Activated naive CD8-positive, alpha-beta T cell treated with anti-CD3 and anti-CD28 coated beads, Interleukin-2, amount 50 U/mL, for 24 hours (primary cell): Measurements from ENCODE around the gene SNN.

Experiments
- ATAC-seq: fragments of 150-1000 bp; cut with Tn5 transposase; one replicate; pipeline ENCODE4 v1.10.0; 2021
- DNase-seq: peaks from one replicate; pipeline ENCODE4 v3.0.0; 2021
- H3K27ac Mint-ChIP-seq: one replicate; pipeline ENCODE4 v1.8.0; 2021; ENCODE audit warnings: mild to moderate bottlenecking, mixed read lengths
- H3K27me3 Mint-ChIP-seq: one replicate; pipeline ENCODE4 v1.8.0; 2021; ENCODE audit warnings: mixed read lengths
- H3K36me3 Mint-ChIP-seq: one replicate; pipeline ENCODE4 v1.8.0; 2021; ENCODE audit warnings: low read depth, mixed read lengths
- H3K4me1 Mint-ChIP-seq: one replicate; pipeline ENCODE4 v1.8.0; 2021; ENCODE audit warnings: mixed read lengths
- H3K4me3 Mint-ChIP-seq: one replicate; pipeline ENCODE4 v1.8.0; 2021; ENCODE audit warnings: mild to moderate bottlenecking, moderate library complexity, mixed read lengths
- H3K9me3 Mint-ChIP-seq: one replicate; pipeline ENCODE4 v1.8.0; 2021; ENCODE audit warnings: mixed read lengths

The SNN gene

DNA sequence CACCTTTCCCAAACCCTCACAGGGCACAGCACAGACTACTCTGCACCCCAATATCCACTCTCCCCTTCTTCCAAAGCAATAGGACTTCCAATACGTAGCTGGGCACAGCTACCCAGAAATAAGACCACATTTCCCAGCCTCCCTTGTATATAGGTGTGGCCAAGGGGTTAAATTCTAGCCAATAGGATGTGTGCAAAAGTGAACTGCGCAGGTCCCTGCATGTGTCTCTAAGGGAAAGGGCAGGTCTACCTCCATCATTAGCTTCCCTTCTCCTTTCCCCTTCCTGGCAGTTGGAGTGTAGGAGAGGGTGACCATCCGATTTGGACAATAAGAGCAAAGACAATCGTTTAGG, 25.5 kb upstream of the SNN start:
- DNase-seq (no peak), ATAC-seq (no peak)
- Mint-ChIP-seq H3K27ac (no peak overlapping the region), H3K4me1 (peaks cover 8% of the 10 kb centered on the region), H3K36me3 (no peaks in the 10 kb centered on the region), H3K9me3 (no peaks in the 10 kb centered on the region), H3K4me3 (no peak overlapping the region), H3K27me3 (no peaks in the 10 kb centered on the region)

DNA sequence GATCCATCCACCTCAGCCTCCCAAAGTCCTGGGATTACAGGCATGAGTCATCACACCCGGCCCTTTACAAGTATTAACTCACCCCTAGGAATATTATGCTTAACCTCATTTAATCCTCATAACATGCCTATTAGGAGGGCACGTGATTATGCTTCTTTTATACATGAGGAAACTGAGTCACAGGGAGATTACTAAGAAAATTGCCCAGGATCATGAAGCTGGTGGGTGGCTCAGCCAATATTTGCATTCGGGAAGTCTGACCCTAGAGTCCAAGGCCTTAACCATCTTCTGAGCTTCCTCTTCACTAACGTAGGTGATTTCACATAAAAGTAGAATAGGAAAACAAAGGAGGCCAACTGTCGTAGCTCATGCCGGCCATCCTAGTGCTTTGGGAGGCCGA, 19.0 kb upstream of the SNN start:
- H3K4me1 Mint-ChIP-seq, result peaks cover 3% of the 10 kb centered on the region
- no peak overlapping the region for H3K4me3 Mint-ChIP-seq
- no peaks in the 10 kb centered on the region for H3K9me3 Mint-ChIP-seq
- H3K36me3 Mint-ChIP-seq, result no peaks in the 10 kb centered on the region
- ATAC-seq, result no peak
- no peak overlapping the region for H3K27ac Mint-ChIP-seq
- DNase-seq, result no peak
- H3K27me3 Mint-ChIP-seq, result no peaks in the 10 kb centered on the region

DNA sequence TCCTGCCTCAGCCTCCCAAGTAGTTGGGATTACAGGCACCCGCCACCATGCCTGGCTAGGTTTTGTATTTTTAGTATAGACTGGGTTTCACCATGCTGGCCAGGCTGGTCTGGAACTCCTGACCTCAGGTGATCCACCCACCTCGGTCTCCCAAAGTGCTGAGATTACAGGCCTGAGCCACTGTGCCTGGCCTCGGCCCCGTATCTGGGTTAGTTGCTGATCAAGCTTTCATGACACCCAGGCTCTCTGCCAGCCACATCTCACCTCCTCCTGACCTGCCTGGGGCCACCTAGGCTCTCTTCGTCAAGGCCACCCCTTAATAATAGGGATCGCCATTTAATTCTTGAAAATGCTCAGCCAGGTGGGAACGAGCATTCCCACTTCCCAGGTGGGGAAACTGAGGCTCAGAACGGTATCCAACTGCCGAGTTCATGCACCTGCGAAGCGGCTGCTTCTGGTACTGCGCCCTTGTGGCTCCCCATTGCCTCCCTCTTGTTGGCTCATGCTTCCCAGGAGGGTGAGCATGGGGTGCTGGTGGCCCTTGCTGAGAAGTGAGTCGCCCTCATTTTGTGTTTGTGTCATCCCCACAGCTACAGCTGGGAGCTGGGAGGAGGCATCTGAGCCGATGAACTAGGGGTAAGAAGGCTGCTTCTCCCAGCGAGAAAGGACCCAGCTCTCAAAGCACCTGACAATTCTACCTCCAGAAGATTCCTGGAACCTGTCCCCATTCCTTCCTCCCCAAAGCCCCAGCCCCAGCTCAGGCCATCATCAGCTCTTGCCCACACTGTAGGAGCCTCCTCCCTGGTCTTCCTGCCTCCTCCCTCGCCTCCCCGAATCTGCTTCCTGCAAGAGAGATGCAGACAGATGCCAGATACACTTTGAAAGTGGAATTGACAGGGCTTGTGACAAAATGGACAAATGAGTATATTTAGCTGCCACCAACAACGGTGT, 17.3 kb upstream of the SNN start:
- Mint-ChIP-seq H3K36me3 (no peaks in the 10 kb centered on the region), H3K27me3 (no peaks in the 10 kb centered on the region), H3K9me3 (no peaks in the 10 kb centered on the region), H3K4me1 (peaks cover 6% of the 10 kb centered on the region), H3K27ac (no peak overlapping the region), H3K4me3 (no peak overlapping the region)
- no peak for ATAC-seq
- no peak for DNase-seq

DNA sequence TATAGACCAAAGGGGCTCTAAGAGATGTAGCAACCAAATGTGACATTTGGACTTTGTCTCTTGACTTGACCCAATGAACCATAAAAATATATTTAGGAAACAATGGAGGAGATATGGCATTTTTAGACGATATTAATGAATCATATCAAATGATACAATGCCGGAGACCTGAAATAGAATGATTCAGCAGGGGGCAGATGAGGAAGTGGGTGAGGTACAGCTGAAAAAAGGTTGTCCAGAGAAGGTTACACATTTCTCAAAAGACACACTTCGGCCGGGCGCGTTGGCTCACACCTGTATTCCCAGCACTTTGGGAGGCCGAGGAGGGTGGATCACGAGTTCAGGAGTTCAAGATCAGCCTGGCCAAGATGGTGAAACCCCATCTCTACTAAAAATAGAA, 16.5 kb upstream of the SNN start:
- Mint-ChIP-seq H3K4me3 (no peak overlapping the region), H3K4me1 (peaks cover 6% of the 10 kb centered on the region), H3K36me3 (no peaks in the 10 kb centered on the region), H3K27ac (no peak overlapping the region), H3K9me3 (no peaks in the 10 kb centered on the region), H3K27me3 (no peaks in the 10 kb centered on the region)
- ATAC-seq (no peak), DNase-seq (no peak)

DNA sequence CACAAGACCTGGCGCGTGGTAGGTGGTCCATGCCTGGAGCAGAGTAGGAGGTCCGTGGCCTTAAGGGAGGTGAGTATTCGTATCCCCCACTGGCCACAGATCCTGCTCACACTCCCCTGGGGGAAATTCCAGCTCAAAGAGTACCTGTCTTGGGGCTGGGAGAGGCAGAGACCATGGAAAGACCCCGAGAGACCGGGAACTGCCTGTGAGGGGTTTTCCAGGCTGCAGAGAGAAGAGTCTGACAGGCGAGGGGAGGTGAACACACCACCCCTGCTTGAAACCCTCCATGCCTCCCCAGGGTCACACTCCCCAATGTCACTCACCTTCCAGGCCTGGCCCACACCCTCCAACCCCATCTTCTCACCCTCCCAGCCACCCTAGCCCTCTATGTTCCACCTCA, 12.6 kb upstream of the SNN start:
- H3K9me3 Mint-ChIP-seq, result no peaks in the 10 kb centered on the region

DNA sequence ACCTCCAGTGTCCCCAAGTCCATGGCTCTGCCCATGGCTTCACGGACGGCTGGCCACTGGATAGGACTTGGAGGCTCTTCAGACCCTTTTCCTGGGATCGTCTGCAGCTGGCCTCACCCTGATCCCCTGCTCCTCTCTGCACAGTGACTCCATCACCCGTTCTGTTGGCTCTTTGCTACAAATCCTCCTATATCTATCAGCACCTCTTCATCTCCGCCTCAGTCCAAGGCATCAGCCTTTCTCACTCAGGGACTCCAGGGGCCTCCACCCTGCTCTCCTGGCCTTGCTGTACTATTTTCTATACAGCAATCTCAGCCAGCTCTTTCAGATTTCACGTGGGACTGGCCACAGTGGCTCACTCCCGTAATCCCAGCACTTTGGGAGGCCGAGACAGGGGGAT, 10.7 kb upstream of the SNN start:
- no peak overlapping the region for H3K27ac Mint-ChIP-seq
- peaks cover 6% of the 10 kb centered on the region for H3K4me1 Mint-ChIP-seq
- no peak overlapping the region for H3K4me3 Mint-ChIP-seq
- no peak for ATAC-seq
- H3K36me3 Mint-ChIP-seq, result no peaks in the 10 kb centered on the region
- DNase-seq, result no peak
- no peaks in the 10 kb centered on the region for H3K9me3 Mint-ChIP-seq
- H3K27me3 Mint-ChIP-seq, result no peaks in the 10 kb centered on the region

More for the DNA sequence above, 12.6 kb upstream of the SNN start:
- Mint-ChIP-seq H3K4me1 (peaks cover 6% of the 10 kb centered on the region), H3K27ac (no peak overlapping the region), H3K4me3 (no peak overlapping the region), H3K36me3 (no peaks in the 10 kb centered on the region), H3K27me3 (no peaks in the 10 kb centered on the region)
- DNase-seq, result no peak
- no peak for ATAC-seq

DNA sequence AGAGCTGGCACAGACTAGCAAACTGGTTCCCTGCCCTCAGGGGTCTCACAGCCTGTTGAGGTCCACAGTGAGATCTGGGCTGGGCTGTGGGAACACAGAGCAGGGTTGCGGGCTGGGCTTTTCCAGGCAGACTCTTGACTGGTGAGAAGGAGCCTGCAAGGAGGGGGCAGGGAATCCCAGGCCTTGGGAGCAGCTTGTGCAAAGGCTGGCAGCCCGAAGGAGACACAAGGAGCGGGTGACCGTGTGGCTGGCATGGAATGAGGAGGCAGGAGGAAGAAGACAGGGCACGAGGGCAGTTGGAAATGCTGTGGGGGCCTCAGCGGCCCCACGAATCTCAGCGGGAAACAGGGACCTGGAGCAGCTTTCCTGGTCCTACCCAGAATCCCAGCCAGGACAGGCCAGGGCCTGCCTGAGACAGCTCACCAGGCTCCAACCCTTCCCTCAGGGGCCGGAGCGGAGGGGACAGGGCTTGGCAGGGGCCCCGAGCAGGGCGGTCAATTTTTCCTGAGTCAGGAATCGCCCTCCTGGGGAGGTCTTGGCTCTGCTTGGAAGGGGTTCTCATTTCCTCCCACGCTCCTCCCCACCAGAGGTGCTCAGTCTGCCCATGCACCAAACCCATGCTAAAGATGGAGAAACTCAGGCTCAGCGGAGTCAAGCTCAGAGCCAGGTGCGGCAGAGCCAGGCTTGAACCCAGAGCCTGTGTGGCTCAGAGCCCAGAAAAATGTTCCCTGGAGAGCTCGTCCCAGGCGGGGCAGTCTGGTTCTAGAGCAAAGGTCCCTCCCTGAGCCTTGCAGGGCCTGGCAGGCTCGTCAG, 9.2 kb upstream of the SNN start:
- no peak for DNase-seq
- Mint-ChIP-seq H3K27me3 (no peaks in the 10 kb centered on the region), H3K27ac (no peak overlapping the region), H3K9me3 (no peaks in the 10 kb centered on the region), H3K4me1 (peaks cover 12% of the 10 kb centered on the region), H3K36me3 (no peaks in the 10 kb centered on the region), H3K4me3 (no peak overlapping the region)
- no peak for ATAC-seq

DNA sequence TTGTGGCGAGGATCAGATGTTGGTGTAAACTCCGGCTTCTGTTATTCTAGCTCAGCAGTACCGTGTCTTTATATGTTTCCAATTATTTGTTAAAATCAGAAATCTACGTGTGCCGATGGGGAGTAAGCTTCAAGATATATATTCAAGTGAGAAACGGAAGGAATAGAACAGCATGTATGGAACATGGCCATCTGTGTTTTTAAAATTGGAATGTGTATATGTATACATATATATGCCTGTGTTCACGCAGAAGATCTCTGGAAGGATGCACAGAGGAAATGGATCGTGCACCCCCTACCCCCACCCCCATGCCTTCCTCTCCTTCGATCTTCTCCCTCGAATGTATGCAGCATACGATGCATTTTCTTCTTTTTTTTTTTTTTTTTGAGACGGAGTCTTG, 7.7 kb upstream of the SNN start:
- no peaks in the 10 kb centered on the region for H3K27me3 Mint-ChIP-seq
- no peak overlapping the region for H3K4me3 Mint-ChIP-seq
- H3K36me3 Mint-ChIP-seq, result no peaks in the 10 kb centered on the region
- no peak for DNase-seq
- no peak for ATAC-seq
- H3K4me1 Mint-ChIP-seq, result peaks cover 21% of the 10 kb centered on the region
- no peak overlapping the region for H3K27ac Mint-ChIP-seq
- H3K9me3 Mint-ChIP-seq, result no peaks in the 10 kb centered on the region

DNA sequence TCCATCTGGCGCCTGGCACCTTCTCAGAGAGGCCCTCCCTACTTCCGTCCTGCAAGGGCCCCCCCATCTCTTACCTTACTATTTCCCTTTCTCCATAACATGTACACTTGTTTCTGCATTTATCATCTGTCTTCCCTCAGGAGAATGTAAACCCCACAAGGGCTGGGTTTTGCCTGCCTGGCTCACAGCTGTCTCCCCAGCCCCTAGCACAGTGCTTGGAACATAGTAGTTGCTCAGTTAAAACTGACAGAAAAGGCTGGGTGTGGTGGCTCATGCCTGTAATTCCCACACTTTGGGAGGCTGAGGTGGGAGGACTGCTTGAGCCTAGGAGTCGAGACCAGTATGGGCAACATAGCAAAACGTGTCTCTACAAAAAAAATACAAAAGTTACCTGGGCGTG, 5.7 kb upstream of the SNN start:
- H3K4me1 Mint-ChIP-seq, result peaks cover 35% of the 10 kb centered on the region
- DNase-seq (no peak), ATAC-seq (no peak)
- H3K9me3 Mint-ChIP-seq, result no peaks in the 10 kb centered on the region
- no peaks in the 10 kb centered on the region for H3K27me3 Mint-ChIP-seq
- H3K27ac Mint-ChIP-seq, result no peak overlapping the region
- H3K36me3 Mint-ChIP-seq, result no peaks in the 10 kb centered on the region
- no peak overlapping the region for H3K4me3 Mint-ChIP-seq

DNA sequence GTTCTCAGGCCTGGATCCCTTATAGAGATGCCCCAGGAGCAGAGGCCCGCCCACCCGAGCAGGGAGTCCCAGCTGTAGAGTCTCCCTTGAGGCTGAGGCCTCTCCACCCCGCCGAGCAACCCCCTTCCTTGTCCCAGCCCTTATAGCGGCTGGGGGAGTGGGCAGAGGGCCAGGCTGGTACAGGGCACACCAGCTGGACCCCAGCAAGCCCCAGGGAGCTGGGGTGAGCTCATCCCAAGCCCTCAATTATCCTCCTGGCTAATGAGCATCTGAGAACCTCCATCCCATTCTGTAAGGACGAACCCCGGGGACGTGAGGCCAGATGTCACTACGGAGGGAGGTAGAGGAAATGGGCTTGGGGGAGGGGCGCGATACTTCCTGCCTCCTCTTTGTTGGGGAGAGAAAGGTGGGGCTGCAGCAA, 3.2 kb upstream of the SNN start:
- DNase-seq (peak; percentile 55), ATAC-seq (peak; percentile 5)
- H3K27me3 Mint-ChIP-seq, result no peaks in the 10 kb centered on the region
- peaks cover 48% of the 10 kb centered on the region for H3K4me1 Mint-ChIP-seq
- H3K36me3 Mint-ChIP-seq, result no peaks in the 10 kb centered on the region
- no peaks in the 10 kb centered on the region for H3K9me3 Mint-ChIP-seq
- peak overlapping the region; percentile 43 for H3K4me3 Mint-ChIP-seq
- H3K27ac Mint-ChIP-seq, result peak overlapping the region; percentile 15

DNA sequence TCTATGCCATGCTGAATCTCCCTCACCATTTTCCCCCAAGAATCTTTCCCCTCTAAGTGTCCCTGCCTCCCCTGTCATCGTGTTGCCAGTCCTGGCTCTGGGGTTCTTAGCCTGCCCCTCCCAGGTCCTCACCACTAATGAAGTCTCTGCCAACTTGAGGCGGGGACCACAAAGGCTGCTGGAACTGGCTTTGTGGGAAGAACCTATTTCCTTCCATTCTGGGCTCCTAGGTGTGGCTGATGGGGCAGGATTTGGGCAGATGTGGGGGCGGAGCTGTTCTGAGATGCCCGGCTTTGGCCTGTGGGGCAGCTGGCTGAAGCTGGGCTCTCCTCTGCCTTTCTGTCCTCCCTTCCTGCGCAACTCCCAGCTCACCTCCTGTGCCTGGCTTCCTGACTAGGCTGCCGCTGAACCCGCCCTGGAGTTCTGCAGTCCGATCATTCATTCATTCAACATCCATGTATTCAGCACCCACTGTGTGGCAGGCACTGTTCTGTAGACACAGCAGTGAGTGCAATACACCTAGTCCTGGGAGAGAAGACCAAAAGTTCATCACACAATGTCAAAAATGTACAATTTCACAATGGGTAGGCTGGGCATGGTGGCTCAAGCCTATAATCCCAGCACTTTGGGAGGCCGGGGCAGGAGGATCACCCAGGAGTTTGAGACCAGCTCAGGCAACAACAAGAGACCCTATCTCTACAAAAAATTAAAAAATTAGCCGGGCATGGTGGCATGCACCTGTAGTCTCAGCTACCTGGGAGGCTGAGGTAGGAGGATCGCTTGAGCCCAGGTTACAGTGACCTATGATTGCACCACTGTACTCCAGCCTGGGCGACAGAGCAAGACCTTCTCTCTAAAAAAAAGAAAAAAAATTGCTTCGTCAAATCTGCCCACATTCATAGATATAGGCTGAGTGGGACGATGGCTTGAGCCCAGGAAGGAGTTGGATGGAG, 1.9 kb upstream of the SNN start:
- no peaks in the 10 kb centered on the region for H3K9me3 Mint-ChIP-seq
- no peak overlapping the region for H3K4me3 Mint-ChIP-seq
- no peak for DNase-seq
- H3K27ac Mint-ChIP-seq, result peak overlapping the region; percentile 38
- peaks cover 61% of the 10 kb centered on the region for H3K4me1 Mint-ChIP-seq
- H3K27me3 Mint-ChIP-seq, result no peaks in the 10 kb centered on the region
- H3K36me3 Mint-ChIP-seq, result no peaks in the 10 kb centered on the region
- no peak for ATAC-seq

DNA sequence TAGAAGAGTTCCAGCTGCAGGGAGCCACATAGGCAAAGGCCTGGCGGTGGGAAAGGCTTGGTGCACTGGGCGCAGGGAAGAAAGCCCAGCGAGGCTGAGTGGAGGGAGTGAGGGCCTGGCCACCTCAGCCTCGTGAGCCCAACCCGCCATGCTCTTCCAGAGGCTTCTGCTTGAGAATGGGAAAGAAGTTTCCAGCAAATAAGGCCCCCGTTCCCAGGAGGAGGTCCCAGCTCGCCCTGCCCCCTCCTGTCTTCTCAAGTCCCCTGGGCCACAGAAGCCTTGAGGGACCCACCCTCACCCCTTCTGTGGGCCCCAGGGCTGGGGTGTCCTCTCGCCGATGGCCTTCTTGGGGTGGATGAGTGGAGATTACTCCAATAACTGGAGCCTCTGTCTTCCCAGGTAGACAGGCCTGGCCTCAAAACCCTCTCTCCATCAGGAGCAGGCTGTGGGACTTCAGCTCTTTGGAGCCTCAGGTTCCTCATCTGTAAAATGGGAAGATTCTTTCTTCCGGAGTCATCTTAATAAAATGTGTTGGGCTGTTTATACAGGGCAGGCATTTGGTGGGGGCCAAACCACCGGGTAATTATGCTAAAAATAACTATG, 933 bp upstream of the SNN start:
- ATAC-seq (no peak), DNase-seq (no peak)
- H3K4me3 Mint-ChIP-seq, result peak overlapping the region; percentile 63
- H3K27me3 Mint-ChIP-seq, result no peaks in the 10 kb centered on the region
- no peak overlapping the region for H3K27ac Mint-ChIP-seq
- no peaks in the 10 kb centered on the region for H3K36me3 Mint-ChIP-seq
- H3K9me3 Mint-ChIP-seq, result no peaks in the 10 kb centered on the region
- peaks cover 70% of the 10 kb centered on the region for H3K4me1 Mint-ChIP-seq

DNA sequence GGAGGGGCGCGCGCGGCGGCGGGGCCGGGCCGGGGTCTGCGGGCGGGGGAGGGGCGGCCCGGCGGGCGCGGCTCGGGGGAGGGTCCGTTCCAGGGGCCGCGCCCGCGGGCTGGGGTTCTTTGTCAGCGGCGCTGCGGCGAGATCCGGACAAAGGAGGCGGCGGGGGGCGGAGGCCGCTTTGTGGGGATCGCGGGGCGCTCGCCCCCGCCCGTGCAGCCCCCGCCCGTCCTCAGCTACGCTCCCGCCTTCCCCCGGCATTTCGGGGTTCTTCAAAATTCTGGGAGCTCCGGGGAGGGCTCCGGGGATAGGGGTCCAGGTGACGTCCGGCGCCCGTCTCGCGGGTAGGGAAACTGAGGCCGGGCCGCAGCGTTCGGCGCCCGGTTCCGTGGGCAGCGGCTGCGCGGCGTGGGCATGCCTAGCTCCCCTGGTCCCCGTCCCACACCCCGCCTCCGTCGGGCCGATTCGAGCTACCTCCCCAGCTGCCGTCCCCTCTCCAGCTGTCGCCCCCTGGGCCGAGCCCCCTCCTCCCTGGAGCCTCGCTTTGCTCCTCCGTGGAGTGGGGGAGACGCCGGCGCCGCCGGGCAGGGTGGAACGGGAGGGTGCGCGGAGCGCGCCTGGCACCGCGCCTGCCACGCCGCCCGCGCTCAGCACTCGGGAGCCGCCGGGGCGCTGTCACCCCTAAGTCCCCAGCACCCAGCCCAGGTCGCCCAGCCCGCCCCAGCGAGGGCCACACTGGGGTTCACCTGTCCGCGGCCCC, 546 bp downstream of the SNN start:
- ATAC-seq, result no peak
- Mint-ChIP-seq H3K36me3 (no peaks in the 10 kb centered on the region), H3K9me3 (no peaks in the 10 kb centered on the region), H3K4me3 (peak overlapping the region; percentile 79), H3K4me1 (peaks cover 73% of the 10 kb centered on the region), H3K27me3 (no peaks in the 10 kb centered on the region), H3K27ac (no peak overlapping the region)
- DNase-seq, result no peak
